WTC11 (cell line): ENCODE data around the gene JRKL. TPM values are rescaled to one million over a fixed set of nuclear protein-coding genes. Genes with fewer than 3 reads are reported as not detected.

Experiments used
- ATAC-seq: fragments of 200-7000 bp; cut with Tn5 transposase; 2 replicates; pipeline ENCODE4 v1.10.0; 2021; ENCODE audit warnings: mild to moderate bottlenecking, moderate library complexity
- CTCF ChIA-PET: fragments of 300-600 bp; sonication (Branson Sonifier 250); formaldehyde crosslinking; loops from one replicate; lab custom pipeline; 2021; ENCODE audit warnings: antibody characterized with exemption; lab: Charles Lee
- POLR2A ChIA-PET: fragments of 350-600 bp; sonication (Branson Sonifier 250); formaldehyde crosslinking; loops from one replicate; lab custom pipeline; 2021; ENCODE audit warnings: antibody characterized with exemption; lab: Charles Lee
- DNase-seq: peaks from one replicate; pipeline ENCODE4 v3.0.0; 2021; ENCODE audit warnings: low spot score
- H3K27ac Mint-ChIP-seq: 2 replicates; pipeline ENCODE4 v1.8.0; 2021; ENCODE audit warnings: mixed read lengths
- H3K27me3 Mint-ChIP-seq: 2 replicates; pipeline ENCODE4 v1.8.0; 2021; ENCODE audit warnings: low read depth, mild to moderate bottlenecking, moderate library complexity, mixed read lengths
- H3K36me3 Mint-ChIP-seq: 2 replicates; pipeline ENCODE4 v1.8.0; 2021; ENCODE audit warnings: mixed read lengths
- H3K4me1 Mint-ChIP-seq: 2 replicates; pipeline ENCODE4 v1.8.0; 2022; ENCODE audit warnings: mixed read lengths
- H3K4me3 Mint-ChIP-seq: 2 replicates; pipeline ENCODE4 v1.8.0; 2021; ENCODE audit warnings: mild to moderate bottlenecking, moderate library complexity, mixed read lengths
- H3K9me3 Mint-ChIP-seq: 2 replicates; pipeline ENCODE4 v1.8.0; 2021; ENCODE audit warnings: mixed read lengths
- AFF4 ChIP-seq: sonication (generic); formaldehyde crosslinking; IDR thresholded peaks from 2 replicates; pipeline ENCODE4 v1.8.1; 2023; ENCODE audit warnings: mild to moderate bottlenecking, missing genetic modification reagents, borderline replicate concordance
- E2F1 ChIP-seq: sonication (generic); formaldehyde crosslinking; IDR thresholded peaks from 2 replicates; pipeline ENCODE4 v1.8.0; 2022; ENCODE audit warnings: mild to moderate bottlenecking, missing genetic modification reagents
- EMX1 ChIP-seq: fragments of 250-450 bp; sonication (Bioruptor Pico); IDR thresholded peaks from 2 replicates; pipeline ENCODE4 v1.8.0; 2021; ENCODE audit warnings: mild to moderate bottlenecking
- ETV6 ChIP-seq: sonication (generic); formaldehyde crosslinking; IDR thresholded peaks from 2 replicates; pipeline ENCODE4 v1.8.1; 2022; ENCODE audit warnings: mild to moderate bottlenecking, missing genetic modification reagents
- GABPB1 ChIP-seq: sonication (generic); formaldehyde crosslinking; IDR thresholded peaks from 2 replicates; pipeline ENCODE4 v1.8.1; 2023; ENCODE audit warnings: mild to moderate bottlenecking, missing genetic modification reagents
- IRF2 ChIP-seq: sonication (generic); formaldehyde crosslinking; IDR thresholded peaks from 2 replicates; pipeline ENCODE4 v1.8.0; 2022; ENCODE audit warnings: low read depth, missing genetic modification reagents, borderline replicate concordance
- KAT7 ChIP-seq: sonication (generic); formaldehyde crosslinking; IDR thresholded peaks from 2 replicates; pipeline ENCODE4 v1.8.1; 2023; ENCODE audit warnings: missing genetic modification reagents, mild to moderate bottlenecking, borderline replicate concordance
- MYBL2 ChIP-seq: sonication (generic); formaldehyde crosslinking; IDR thresholded peaks from 2 replicates; pipeline ENCODE4 v1.8.1; 2023; ENCODE audit warnings: mild to moderate bottlenecking, moderate library complexity, missing genetic modification reagents
- NFATC4 ChIP-seq: fragments of 250-450 bp; sonication (Bioruptor Pico); IDR thresholded peaks from 2 replicates; pipeline ENCODE4 v1.9.0; 2021; ENCODE audit warnings: mild to moderate bottlenecking
- NFYB ChIP-seq: sonication (generic); formaldehyde crosslinking; conservative IDR thresholded peaks from 2 replicates; pipeline ENCODE4 v1.8.0; 2022; ENCODE audit warnings: low read depth, missing genetic modification reagents
- PRDM15 ChIP-seq: sonication (generic); formaldehyde crosslinking; IDR thresholded peaks from 2 replicates; pipeline ENCODE4 v1.8.0; 2022; ENCODE audit warnings: missing genetic modification reagents
- RORB ChIP-seq: fragments of 250-450 bp; sonication (Bioruptor Pico); IDR thresholded peaks from 2 replicates; pipeline ENCODE4 v1.9.0; 2021; ENCODE audit warnings: mild to moderate bottlenecking
- SMAD3 ChIP-seq: sonication (generic); formaldehyde crosslinking; IDR thresholded peaks from 2 replicates; pipeline ENCODE4 v1.8.0; 2022; ENCODE audit warnings: missing genetic modification reagents, mild to moderate bottlenecking, borderline replicate concordance
- TEAD4 ChIP-seq: sonication (generic); formaldehyde crosslinking; IDR thresholded peaks from 2 replicates; pipeline ENCODE4 v1.8.0; 2022; ENCODE audit warnings: mild to moderate bottlenecking, missing genetic modification reagents
- TP53 ChIP-seq: sonication (generic); formaldehyde crosslinking; IDR thresholded peaks from 2 replicates; pipeline ENCODE4 v1.8.1; 2023; ENCODE audit warnings: mild to moderate bottlenecking, missing genetic modification reagents
- ZNF121 ChIP-seq: sonication (generic); formaldehyde crosslinking; IDR thresholded peaks from 2 replicates; pipeline ENCODE4 v1.8.0; 2023; ENCODE audit warnings: missing genetic modification reagents
- total RNA-seq: library from RNA; stranded (reverse); gene quantifications from 3 replicates; pipeline ENCODE4 v1.2.3, GENCODE V29; 2021
- TF ChIP-seq, protein P1 (sequence below): fragments of 200-600 bp; IDR thresholded peaks from 2 replicates; pipeline ENCODE4 v1.8.0; 2022; ENCODE audit warnings: antibody characterized with exemption
- TF ChIP-seq, protein P2 (sequence below): fragments of 250-450 bp; sonication (Bioruptor Pico); IDR thresholded peaks from 2 replicates; pipeline ENCODE4 v2.1.2; 2022; ENCODE audit warnings: mild to moderate bottlenecking, moderate library complexity
- TF ChIP-seq, protein P3 (sequence below): sonication (generic); formaldehyde crosslinking; IDR thresholded peaks from 2 replicates; pipeline ENCODE4 v1.8.1; 2022; ENCODE audit warnings: missing genetic modification reagents, borderline replicate concordance

The JRKL gene
- total RNA-seq, 1 experiment from 2014 or later: 6.1 TPM

GRCh38 chr11:96391698-96392307, 2.0 kb downstream of the JRKL start:
- POLR2A ChIA-PET: no interaction called here
- Mint-ChIP-seq H3K4me1 (peaks cover 24% of the 10 kb centered on the region), H3K27me3 (peaks cover 8% of the 10 kb centered on the region), H3K9me3 (peaks cover 21% of the 10 kb centered on the region), H3K36me3 (peaks cover 22% of the 10 kb centered on the region), H3K4me3 (peak overlapping the region; percentile 24; the same call in 1 of the 2 replicates), H3K27ac (no peak overlapping the region)
- no peak for ATAC-seq
- no peak for TF ChIP-seq EMX1
- TF ChIP-seq, protein P1, sequence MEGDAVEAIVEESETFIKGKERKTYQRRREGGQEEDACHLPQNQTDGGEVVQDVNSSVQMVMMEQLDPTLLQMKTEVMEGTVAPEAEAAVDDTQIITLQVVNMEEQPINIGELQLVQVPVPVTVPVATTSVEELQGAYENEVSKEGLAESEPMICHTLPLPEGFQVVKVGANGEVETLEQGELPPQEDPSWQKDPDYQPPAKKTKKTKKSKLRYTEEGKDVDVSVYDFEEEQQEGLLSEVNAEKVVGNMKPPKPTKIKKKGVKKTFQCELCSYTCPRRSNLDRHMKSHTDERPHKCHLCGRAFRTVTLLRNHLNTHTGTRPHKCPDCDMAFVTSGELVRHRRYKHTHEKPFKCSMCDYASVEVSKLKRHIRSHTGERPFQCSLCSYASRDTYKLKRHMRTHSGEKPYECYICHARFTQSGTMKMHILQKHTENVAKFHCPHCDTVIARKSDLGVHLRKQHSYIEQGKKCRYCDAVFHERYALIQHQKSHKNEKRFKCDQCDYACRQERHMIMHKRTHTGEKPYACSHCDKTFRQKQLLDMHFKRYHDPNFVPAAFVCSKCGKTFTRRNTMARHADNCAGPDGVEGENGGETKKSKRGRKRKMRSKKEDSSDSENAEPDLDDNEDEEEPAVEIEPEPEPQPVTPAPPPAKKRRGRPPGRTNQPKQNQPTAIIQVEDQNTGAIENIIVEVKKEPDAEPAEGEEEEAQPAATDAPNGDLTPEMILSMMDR: no peak
- TF ChIP-seq IRF2 (CRISPR knock-in tag): no peak
- TF ChIP-seq NFATC4 (CRISPR knock-in tag): no peak
- no peak for TF ChIP-seq GABPB1
- TF ChIP-seq KAT7 (CRISPR knock-in tag): no peak
- TF ChIP-seq, protein P2, sequence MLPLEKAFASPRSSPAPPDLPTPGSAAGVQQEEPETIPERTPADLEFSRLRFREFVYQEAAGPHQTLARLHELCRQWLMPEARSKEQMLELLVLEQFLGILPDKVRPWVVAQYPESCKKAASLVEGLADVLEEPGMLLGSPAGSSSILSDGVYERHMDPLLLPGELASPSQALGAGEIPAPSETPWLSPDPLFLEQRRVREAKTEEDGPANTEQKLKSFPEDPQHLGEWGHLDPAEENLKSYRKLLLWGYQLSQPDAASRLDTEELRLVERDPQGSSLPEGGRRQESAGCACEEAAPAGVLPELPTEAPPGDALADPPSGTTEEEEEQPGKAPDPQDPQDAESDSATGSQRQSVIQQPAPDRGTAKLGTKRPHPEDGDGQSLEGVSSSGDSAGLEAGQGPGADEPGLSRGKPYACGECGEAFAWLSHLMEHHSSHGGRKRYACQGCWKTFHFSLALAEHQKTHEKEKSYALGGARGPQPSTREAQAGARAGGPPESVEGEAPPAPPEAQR: no peak
- TF ChIP-seq E2F1 (CRISPR knock-in tag): no peak
- TF ChIP-seq PRDM15: no peak
- TF ChIP-seq TP53 (CRISPR knock-in tag): no peak
- TF ChIP-seq AFF4 (CRISPR knock-in tag): no peak
- TF ChIP-seq TEAD4 (CRISPR knock-in tag): no peak
- TF ChIP-seq MYBL2: no peak
- no peak for TF ChIP-seq ZNF121
- TF ChIP-seq SMAD3: no peak
- TF ChIP-seq NFYB (CRISPR knock-in tag): no peak
- TF ChIP-seq RORB (CRISPR knock-in tag): no peak
- TF ChIP-seq, protein P3, sequence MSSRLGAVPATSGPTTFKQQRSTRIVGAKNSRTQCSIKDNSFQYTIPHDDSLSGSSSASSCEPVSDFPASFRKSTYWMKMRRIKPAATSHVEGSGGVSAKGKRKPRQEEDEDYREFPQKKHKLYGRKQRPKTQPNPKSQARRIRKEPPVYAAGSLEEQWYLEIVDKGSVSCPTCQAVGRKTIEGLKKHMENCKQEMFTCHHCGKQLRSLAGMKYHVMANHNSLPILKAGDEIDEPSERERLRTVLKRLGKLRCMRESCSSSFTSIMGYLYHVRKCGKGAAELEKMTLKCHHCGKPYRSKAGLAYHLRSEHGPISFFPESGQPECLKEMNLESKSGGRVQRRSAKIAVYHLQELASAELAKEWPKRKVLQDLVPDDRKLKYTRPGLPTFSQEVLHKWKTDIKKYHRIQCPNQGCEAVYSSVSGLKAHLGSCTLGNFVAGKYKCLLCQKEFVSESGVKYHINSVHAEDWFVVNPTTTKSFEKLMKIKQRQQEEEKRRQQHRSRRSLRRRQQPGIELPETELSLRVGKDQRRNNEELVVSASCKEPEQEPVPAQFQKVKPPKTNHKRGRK (CRISPR knock-in tag): no peak
- TF ChIP-seq ETV6 (CRISPR knock-in tag): no peak
- no peak for DNase-seq
- CTCF ChIA-PET: interaction anchor here (4.0 kb wide), 1 partner anchor 49 kb away, joined by 38 read pairs; the partner anchor contains the start of gene MAML2
